ENCODE results near the gene ZNF749. TPM values are rescaled to one million over a fixed set of nuclear protein-coding genes. Genes with fewer than 3 reads are reported as not detected.

ZNF749 gene
- total RNA-seq, 4 donors from 2014 or later, result 0.75 to 19.1 (median 7.1) TPM

GRCh38 chr19:57436417-57436816, 1.3 kb downstream of the ZNF749 start:
- in situ Hi-C loops (cut with MboI; ENCODE audit: low pct_ligation_motif_present in 1 of 4, low pct_unique_long_range_greater_than_20kb in 1 of 4, low sequenced_read_pairs in 3 of 4), result no loop called here

GRCh38 chr19:57437931-57438330, 2.8 kb downstream of the ZNF749 start:
- peaks cover 0 to 16% of the 10 kb centered on the region in 2 donors for H3K9me3 ChIP-seq

More at GRCh38 chr19:57436417-57436816, 1.3 kb downstream of the ZNF749 start:
- WGBS, 2 donors (ENCODE audit: low coverage in 1 of 2), result 60% methylated on average over 1 of the region's 1 CpG; no CpG with 5 or more reads in 1 of the 2 donors
- Histone ChIP-seq H3K4me3 (peak overlapping the region in 1 of 4 donors; percentile 86), H3K4me1 (peaks cover 9 to 21% (median 10%) of the 10 kb centered on the region in 4 donors), H3K36me3 (peaks cover 0 to 10% (median 0%) of the 10 kb centered on the region in 4 donors), H3K27me3 (no peaks in the 10 kb centered on the region), H3K9me3 (peaks cover 0 to 2% of the 10 kb centered on the region in 2 donors), H3K27ac (no peak overlapping the region)
- intact Hi-C loops (cut with DNase I; ENCODE audit: low total_unique reads), result no loop called here
- TF ChIP-seq POLR2A (IDR thresholded peaks at IDR 0.05) (no peak), CTCF (IDR thresholded peaks at IDR 0.05) (no peak), POLR2AphosphoS5 (IDR thresholded peaks at IDR 0.05) (no peak), EP300 (IDR thresholded peaks at IDR 0.05; ENCODE audit: low read depth) (no peak)
- DNase-seq, result no peak

GRCh38 chr19:57438925-57439324, 3.8 kb downstream of the ZNF749 start:
- 92 to 100% methylated on average over 3 to 9 of the region's 9 CpGs for WGBS, 2 donors (ENCODE audit: low coverage in 1 of 2)
- intact Hi-C loops (cut with DNase I; ENCODE audit: low total_unique reads) (no loop called here), in situ Hi-C loops (cut with MboI; ENCODE audit: low pct_ligation_motif_present in 1 of 4, low pct_unique_long_range_greater_than_20kb in 1 of 4, low sequenced_read_pairs in 3 of 4) (no loop called here)
- Histone ChIP-seq H3K36me3 (peaks cover 0 to 25% (median 4%) of the 10 kb centered on the region in 4 donors), H3K27ac (no peak overlapping the region), H3K9me3 (peaks cover 5 to 23% of the 10 kb centered on the region in 2 donors), H3K4me3 (no peak overlapping the region), H3K27me3 (no peaks in the 10 kb centered on the region), H3K4me1 (peaks cover 9 to 21% (median 10%) of the 10 kb centered on the region in 4 donors)
- no peak for DNase-seq
- TF ChIP-seq CTCF (IDR thresholded peaks at IDR 0.05) (no peak), POLR2A (IDR thresholded peaks at IDR 0.05) (no peak), EP300 (IDR thresholded peaks at IDR 0.05; ENCODE audit: low read depth) (no peak), POLR2AphosphoS5 (IDR thresholded peaks at IDR 0.05) (no peak)

More at GRCh38 chr19:57437931-57438330, 2.8 kb downstream of the ZNF749 start:
- Histone ChIP-seq H3K36me3 (peaks cover 0 to 15% (median 0%) of the 10 kb centered on the region in 4 donors), H3K4me3 (no peak overlapping the region), H3K27me3 (no peaks in the 10 kb centered on the region), H3K27ac (no peak overlapping the region), H3K4me1 (peaks cover 9 to 21% (median 10%) of the 10 kb centered on the region in 4 donors)
- WGBS, 2 donors (ENCODE audit: low coverage in 1 of 2), result 61 to 86% methylated on average over 2 to 4 of the region's 4 CpGs
- TF ChIP-seq CTCF (IDR thresholded peaks at IDR 0.05), result no peak
- no peak for TF ChIP-seq POLR2AphosphoS5 (IDR thresholded peaks at IDR 0.05)
- no peak for TF ChIP-seq EP300 (IDR thresholded peaks at IDR 0.05; ENCODE audit: low read depth)
- TF ChIP-seq POLR2A (IDR thresholded peaks at IDR 0.05), result no peak
- in situ Hi-C loops (cut with MboI; ENCODE audit: low pct_ligation_motif_present in 1 of 4, low pct_unique_long_range_greater_than_20kb in 1 of 4, low sequenced_read_pairs in 3 of 4) (no loop called here), intact Hi-C loops (cut with DNase I; ENCODE audit: low total_unique reads) (no loop called here)
- DNase-seq, result no peak

- WGBS, 2 donors (ENCODE audit: low coverage in 1 of 2), result 87 to 95% methylated on average over 3 to 7 of the region's 7 CpGs
- Histone ChIP-seq H3K9me3 (peaks cover 5 to 49% of the 10 kb centered on the region in 2 donors), H3K27ac (no peak overlapping the region), H3K4me1 (no peaks in the 10 kb centered on the region), H3K4me3 (no peak overlapping the region), H3K27me3 (no peaks in the 10 kb centered on the region), H3K36me3 (peaks cover 0 to 35% (median 6%) of the 10 kb centered on the region in 4 donors)
- TF ChIP-seq POLR2A (IDR thresholded peaks at IDR 0.05) (no peak), EP300 (IDR thresholded peaks at IDR 0.05; ENCODE audit: low read depth) (no peak), POLR2AphosphoS5 (IDR thresholded peaks at IDR 0.05) (no peak), CTCF (IDR thresholded peaks at IDR 0.05) (no peak)
- intact Hi-C loops (cut with DNase I; ENCODE audit: low total_unique reads) (no loop called here), in situ Hi-C loops (cut with MboI; ENCODE audit: low pct_ligation_motif_present in 1 of 4, low pct_unique_long_range_greater_than_20kb in 1 of 4, low sequenced_read_pairs in 3 of 4) (no loop called here)
- no peak for DNase-seq
Observed at GRCh38 chr19:57441979-57442752, 7.0 kb downstream of the ZNF749 start.
